ENCODE measurements around the gene COL20A1.

The COL20A1 gene

DNA sequence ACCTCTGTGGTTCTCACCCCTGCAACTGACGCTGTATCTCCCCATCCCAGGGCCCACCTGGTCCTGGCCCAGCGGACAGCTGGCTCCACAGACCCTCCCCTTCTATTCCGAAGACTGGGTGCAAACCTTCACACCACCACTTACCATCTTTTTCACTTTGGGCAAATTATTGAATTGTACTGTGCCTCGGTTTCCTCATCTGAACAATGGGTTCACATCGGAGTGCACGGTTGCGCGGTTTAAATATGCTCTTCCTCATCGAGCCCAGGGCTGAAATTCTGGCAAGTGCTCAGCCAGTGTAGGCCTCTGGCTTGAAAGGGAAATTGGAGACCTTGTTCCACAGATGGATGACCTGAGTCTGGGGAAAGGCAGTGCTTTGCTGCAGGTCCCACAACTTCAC is 23.3 kb upstream of the COL20A1 start:
- TF ChIP-seq OSR1 (CRISPR knock-in tag; IDR thresholded peaks at IDR 0.05) (no peak), ZNF565 (CRISPR knock-in tag; conservative IDR thresholded peaks at IDR 0.05; ENCODE audit: low read depth) (no peak), ZFP3 (CRISPR knock-in tag; IDR thresholded peaks at IDR 0.05) (no peak), SNAI2 (CRISPR knock-in tag; IDR thresholded peaks at IDR 0.05) (no peak), GLIS3 (CRISPR knock-in tag; IDR thresholded peaks at IDR 0.05) (no peak), RARB (CRISPR knock-in tag; IDR thresholded peaks at IDR 0.05) (no peak), ESRRG (CRISPR knock-in tag; IDR thresholded peaks at IDR 0.05) (no peak), TCF4 (CRISPR knock-in tag; IDR thresholded peaks at IDR 0.05; ENCODE audit: borderline replicate concordance) (no peak), ZFP30 (CRISPR knock-in tag; IDR thresholded peaks at IDR 0.05) (no peak), TOX (CRISPR knock-in tag; IDR thresholded peaks at IDR 0.05; ENCODE audit: borderline replicate concordance) (no peak), CSDC2 (CRISPR knock-in tag; IDR thresholded peaks at IDR 0.05) (no peak)
- TF ChIP-seq, protein P1, sequence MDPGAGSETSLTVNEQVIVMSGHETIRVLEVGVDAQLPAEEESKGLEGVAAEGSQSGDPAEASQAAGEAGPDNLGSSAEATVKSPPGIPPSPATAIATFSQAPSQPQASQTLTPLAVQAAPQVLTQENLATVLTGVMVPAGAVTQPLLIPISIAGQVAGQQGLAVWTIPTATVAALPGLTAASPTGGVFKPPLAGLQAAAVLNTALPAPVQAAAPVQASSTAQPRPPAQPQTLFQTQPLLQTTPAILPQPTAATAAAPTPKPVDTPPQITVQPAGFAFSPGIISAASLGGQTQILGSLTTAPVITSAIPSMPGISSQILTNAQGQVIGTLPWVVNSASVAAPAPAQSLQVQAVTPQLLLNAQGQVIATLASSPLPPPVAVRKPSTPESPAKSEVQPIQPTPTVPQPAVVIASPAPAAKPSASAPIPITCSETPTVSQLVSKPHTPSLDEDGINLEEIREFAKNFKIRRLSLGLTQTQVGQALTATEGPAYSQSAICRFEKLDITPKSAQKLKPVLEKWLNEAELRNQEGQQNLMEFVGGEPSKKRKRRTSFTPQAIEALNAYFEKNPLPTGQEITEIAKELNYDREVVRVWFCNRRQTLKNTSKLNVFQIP (CRISPR knock-in tag; IDR thresholded peaks at IDR 0.05; ENCODE audit: borderline replicate concordance, low read depth) = no peak
- TF ChIP-seq, protein P2, sequence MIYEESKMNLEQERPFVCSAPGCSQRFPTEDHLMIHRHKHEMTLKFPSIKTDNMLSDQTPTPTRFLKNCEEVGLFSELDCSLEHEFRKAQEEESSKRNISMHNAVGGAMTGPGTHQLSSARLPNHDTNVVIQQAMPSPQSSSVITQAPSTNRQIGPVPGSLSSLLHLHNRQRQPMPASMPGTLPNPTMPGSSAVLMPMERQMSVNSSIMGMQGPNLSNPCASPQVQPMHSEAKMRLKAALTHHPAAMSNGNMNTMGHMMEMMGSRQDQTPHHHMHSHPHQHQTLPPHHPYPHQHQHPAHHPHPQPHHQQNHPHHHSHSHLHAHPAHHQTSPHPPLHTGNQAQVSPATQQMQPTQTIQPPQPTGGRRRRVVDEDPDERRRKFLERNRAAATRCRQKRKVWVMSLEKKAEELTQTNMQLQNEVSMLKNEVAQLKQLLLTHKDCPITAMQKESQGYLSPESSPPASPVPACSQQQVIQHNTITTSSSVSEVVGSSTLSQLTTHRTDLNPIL (CRISPR knock-in tag; IDR thresholded peaks at IDR 0.05; ENCODE audit: low read depth) = no peak
- ATAC-seq = no peak

DNA sequence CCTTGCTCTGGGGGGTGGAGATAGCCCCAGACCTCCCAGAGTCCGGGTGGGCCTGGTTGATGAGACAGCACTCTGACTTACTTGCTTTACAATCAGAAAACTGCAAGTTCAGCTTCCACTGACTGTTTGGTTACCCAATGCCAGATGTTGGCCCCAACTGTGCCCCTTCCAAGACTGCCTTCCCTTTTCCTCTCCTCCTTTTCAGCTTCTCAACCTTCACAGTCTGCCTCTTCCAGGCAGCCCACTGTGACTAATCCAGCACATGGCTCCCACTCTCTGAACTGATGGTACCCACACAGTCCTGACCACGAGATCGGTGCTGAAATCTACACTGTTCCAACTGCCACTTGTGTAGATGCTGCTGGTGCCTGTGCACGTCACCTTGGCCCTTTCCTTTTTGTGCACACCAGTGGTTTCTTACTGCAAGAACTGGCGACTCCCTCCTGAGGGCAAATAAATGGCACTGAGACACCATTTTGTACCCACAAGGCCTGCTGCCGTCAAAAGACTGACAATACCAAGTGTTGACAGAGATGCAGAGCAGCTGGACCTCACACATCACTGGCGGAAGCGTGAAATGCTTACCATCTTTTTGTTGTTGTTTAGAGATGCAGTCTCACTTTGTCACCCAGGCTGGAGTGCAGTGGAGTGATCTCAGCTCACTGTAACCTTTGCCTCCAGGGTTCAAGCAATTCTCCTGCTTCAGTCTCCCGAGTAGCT is 22.2 kb upstream of the COL20A1 start:
- ATAC-seq = no peak
- TF ChIP-seq ZFP3 (CRISPR knock-in tag; IDR thresholded peaks at IDR 0.05) (no peak), ZFP30 (CRISPR knock-in tag; IDR thresholded peaks at IDR 0.05) (no peak), CSDC2 (CRISPR knock-in tag; IDR thresholded peaks at IDR 0.05) (no peak), GLIS3 (CRISPR knock-in tag; IDR thresholded peaks at IDR 0.05) (no peak), ZC3H10 (CRISPR knock-in tag; IDR thresholded peaks at IDR 0.05) (no peak), OSR1 (CRISPR knock-in tag; IDR thresholded peaks at IDR 0.05) (no peak), SNAI2 (CRISPR knock-in tag; IDR thresholded peaks at IDR 0.05) (no peak), ARNTL (CRISPR knock-in tag; IDR thresholded peaks at IDR 0.05; ENCODE audit: borderline replicate concordance, low read depth) (no peak), ESRRG (CRISPR knock-in tag; IDR thresholded peaks at IDR 0.05) (no peak), ZNF565 (CRISPR knock-in tag; conservative IDR thresholded peaks at IDR 0.05; ENCODE audit: low read depth) (no peak), ISL1 (CRISPR knock-in tag; IDR thresholded peaks at IDR 0.05) (no peak), TOX (CRISPR knock-in tag; IDR thresholded peaks at IDR 0.05; ENCODE audit: borderline replicate concordance) (no peak)
- TF ChIP-seq, protein P3, sequence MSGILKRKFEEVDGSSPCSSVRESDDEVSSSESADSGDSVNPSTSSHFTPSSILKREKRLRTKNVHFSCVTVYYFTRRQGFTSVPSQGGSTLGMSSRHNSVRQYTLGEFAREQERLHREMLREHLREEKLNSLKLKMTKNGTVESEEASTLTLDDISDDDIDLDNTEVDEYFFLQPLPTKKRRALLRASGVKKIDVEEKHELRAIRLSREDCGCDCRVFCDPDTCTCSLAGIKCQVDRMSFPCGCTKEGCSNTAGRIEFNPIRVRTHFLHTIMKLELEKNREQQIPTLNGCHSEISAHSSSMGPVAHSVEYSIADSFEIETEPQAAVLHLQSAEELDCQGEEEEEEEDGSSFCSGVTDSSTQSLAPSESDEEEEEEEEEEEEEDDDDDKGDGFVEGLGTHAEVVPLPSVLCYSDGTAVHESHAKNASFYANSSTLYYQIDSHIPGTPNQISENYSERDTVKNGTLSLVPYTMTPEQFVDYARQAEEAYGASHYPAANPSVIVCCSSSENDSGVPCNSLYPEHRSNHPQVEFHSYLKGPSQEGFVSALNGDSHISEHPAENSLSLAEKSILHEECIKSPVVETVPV (CRISPR knock-in tag; IDR thresholded peaks at IDR 0.05) = no peak
- TF ChIP-seq, protein P2 (CRISPR knock-in tag; IDR thresholded peaks at IDR 0.05; ENCODE audit: low read depth) = no peak
- TF ChIP-seq, protein P1 (CRISPR knock-in tag; IDR thresholded peaks at IDR 0.05; ENCODE audit: borderline replicate concordance, low read depth) = no peak
- TF ChIP-seq, protein P4, sequence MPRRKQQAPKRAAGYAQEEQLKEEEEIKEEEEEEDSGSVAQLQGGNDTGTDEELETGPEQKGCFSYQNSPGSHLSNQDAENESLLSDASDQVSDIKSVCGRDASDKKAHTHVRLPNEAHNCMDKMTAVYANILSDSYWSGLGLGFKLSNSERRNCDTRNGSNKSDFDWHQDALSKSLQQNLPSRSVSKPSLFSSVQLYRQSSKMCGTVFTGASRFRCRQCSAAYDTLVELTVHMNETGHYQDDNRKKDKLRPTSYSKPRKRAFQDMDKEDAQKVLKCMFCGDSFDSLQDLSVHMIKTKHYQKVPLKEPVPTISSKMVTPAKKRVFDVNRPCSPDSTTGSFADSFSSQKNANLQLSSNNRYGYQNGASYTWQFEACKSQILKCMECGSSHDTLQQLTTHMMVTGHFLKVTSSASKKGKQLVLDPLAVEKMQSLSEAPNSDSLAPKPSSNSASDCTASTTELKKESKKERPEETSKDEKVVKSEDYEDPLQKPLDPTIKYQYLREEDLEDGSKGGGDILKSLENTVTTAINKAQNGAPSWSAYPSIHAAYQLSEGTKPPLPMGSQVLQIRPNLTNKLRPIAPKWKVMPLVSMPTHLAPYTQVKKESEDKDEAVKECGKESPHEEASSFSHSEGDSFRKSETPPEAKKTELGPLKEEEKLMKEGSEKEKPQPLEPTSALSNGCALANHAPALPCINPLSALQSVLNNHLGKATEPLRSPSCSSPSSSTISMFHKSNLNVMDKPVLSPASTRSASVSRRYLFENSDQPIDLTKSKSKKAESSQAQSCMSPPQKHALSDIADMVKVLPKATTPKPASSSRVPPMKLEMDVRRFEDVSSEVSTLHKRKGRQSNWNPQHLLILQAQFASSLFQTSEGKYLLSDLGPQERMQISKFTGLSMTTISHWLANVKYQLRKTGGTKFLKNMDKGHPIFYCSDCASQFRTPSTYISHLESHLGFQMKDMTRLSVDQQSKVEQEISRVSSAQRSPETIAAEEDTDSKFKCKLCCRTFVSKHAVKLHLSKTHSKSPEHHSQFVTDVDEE (CRISPR knock-in tag; IDR thresholded peaks at IDR 0.05) = no peak
- TF ChIP-seq, protein P5, sequence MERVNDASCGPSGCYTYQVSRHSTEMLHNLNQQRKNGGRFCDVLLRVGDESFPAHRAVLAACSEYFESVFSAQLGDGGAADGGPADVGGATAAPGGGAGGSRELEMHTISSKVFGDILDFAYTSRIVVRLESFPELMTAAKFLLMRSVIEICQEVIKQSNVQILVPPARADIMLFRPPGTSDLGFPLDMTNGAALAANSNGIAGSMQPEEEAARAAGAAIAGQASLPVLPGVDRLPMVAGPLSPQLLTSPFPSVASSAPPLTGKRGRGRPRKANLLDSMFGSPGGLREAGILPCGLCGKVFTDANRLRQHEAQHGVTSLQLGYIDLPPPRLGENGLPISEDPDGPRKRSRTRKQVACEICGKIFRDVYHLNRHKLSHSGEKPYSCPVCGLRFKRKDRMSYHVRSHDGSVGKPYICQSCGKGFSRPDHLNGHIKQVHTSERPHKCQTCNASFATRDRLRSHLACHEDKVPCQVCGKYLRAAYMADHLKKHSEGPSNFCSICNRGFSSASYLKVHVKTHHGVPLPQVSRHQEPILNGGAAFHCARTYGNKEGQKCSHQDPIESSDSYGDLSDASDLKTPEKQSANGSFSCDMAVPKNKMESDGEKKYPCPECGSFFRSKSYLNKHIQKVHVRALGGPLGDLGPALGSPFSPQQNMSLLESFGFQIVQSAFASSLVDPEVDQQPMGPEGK (CRISPR knock-in tag; IDR thresholded peaks at IDR 0.05; ENCODE audit: borderline replicate concordance) = no peak
